Effector memory CD8-positive, alpha-beta T cell (primary cell): Measurements from ENCODE around the gene LCE1A.

Experiments
- ATAC-seq: fragments of 150-1000 bp; cut with Tn5 transposase; replicated peaks from 2 replicates; pipeline ENCODE4 v1.10.0; 2021; ENCODE audit warnings: mild to moderate bottlenecking, moderate library complexity
- DNase-seq, 3 experiments: peaks; one replicate each; pipeline ENCODE4 v3.0.0; 2021
- H3K27ac Mint-ChIP-seq, 2 donors: one replicate each; pipeline ENCODE4 v1.8.0; 2022; ENCODE audit warnings: mild to moderate bottlenecking in 2 of 2, mixed read lengths in 2 of 2, moderate library complexity in 2 of 2
- H3K27me3 Mint-ChIP-seq, 2 donors: one replicate each; pipeline ENCODE4 v1.8.0; 2022; ENCODE audit warnings: mixed read lengths in 2 of 2
- H3K36me3 Mint-ChIP-seq: one replicate; pipeline ENCODE4 v1.8.0; 2022; ENCODE audit warnings: mild to moderate bottlenecking, moderate library complexity, mixed read lengths; ENCODE audit not compliant: insufficient read depth
- H3K4me1 Mint-ChIP-seq, 2 donors: one replicate each; pipeline ENCODE4 v1.8.0; 2022; ENCODE audit warnings: low read depth in 2 of 2, mixed read lengths in 2 of 2
- H3K4me3 Mint-ChIP-seq, 2 donors: one replicate each; pipeline ENCODE4 v1.8.0; 2022; ENCODE audit warnings: mild to moderate bottlenecking in 2 of 2, mixed read lengths in 2 of 2, moderate library complexity in 2 of 2
- H3K9me3 Mint-ChIP-seq, 2 donors: one replicate each; pipeline ENCODE4 v1.8.0; 2022; ENCODE audit warnings: mixed read lengths in 2 of 2
- total RNA-seq, 9 experiments: gene quantifications; one replicate each; lab custom pipeline; 2026; lab: John Stamatoyannopoulos, UW

LCE1A gene, protein sequence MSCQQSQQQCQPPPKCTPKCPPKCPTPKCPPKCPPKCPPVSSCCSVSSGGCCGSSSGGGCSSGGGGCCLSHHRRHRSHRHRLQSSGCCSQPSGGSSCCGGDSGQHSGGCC
- total RNA-seq = 0 reads per million in 9 experiments

DNA sequence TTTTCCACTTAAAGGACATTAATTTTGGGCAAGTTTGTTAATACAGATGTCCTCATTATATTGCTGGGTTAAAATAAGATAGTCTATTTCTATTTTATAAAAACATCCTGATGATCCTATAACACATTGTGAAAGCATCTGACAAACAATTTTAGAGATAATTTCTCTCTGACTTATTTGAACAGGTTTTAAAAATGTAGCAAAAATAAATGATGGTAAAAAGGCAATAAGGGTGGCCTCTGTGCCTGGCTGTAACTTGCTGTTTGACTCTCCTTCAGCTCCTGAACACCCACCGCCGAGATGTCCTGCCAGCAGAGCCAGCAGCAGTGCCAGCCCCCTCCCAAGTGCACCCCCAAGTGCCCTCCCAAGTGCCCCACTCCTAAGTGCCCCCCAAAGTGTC is at the start of gene LCE1A:
Gene LCE1A, plus strand, starts transcription at position 301 of the 400 bp plus-strand sequence. Its CDS starts 0 bp downstream, at position 301.
- Mint-ChIP-seq H3K36me3 (no peaks in the 10 kb centered on the region), H3K4me3 (no peak within 1 kb of the TSS), H3K9me3 (peaks cover 0 to 2% of the 10 kb centered on the region in 2 donors), H3K27me3 (peaks cover 57 to 62% of the 10 kb centered on the region in 2 donors), H3K4me1 (no peaks in the 10 kb centered on the region), H3K27ac (no peak within 1 kb of the TSS)
- DNase-seq (no peak), ATAC-seq (no peak)

DNA sequence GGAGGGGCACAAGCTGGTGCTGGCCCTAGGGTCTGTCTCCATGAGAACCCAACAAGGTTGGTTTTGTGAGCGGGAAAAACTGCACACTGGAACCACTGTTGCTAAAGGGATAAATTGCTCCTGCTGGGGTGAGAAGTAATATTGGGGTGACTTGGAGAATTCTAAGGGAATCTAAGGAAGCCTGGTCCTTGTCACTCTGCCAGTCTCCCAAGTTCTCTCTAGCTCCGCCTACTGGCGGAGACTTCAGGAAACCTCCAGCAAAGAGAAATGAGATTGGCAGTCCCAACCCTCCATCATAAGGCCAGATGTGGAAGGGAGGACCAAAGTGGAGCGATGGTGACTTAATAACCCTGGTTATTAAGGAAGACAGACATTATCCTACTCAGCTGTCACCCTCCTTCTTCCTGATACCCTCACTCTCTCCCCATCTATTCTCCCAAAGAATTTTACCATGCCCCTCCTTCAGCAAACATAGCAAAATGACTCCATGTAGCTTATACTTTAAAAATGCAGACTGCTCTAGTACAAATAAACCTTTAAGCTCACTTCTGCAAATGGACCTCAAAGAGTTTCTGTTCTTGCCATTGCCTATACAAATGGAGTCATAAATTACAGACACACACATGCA is 49.6 kb upstream of the LCE1A start:
- H3K27me3 Mint-ChIP-seq = peaks cover 47 to 63% of the 10 kb centered on the region in 2 donors
- DNase-seq (no peak), ATAC-seq (no peak)
- no peaks in the 10 kb centered on the region for H3K36me3 Mint-ChIP-seq
- no peaks in the 10 kb centered on the region for H3K9me3 Mint-ChIP-seq
- H3K4me3 Mint-ChIP-seq = no peak overlapping the region
- no peaks in the 10 kb centered on the region for H3K4me1 Mint-ChIP-seq
- H3K27ac Mint-ChIP-seq = no peak overlapping the region

DNA sequence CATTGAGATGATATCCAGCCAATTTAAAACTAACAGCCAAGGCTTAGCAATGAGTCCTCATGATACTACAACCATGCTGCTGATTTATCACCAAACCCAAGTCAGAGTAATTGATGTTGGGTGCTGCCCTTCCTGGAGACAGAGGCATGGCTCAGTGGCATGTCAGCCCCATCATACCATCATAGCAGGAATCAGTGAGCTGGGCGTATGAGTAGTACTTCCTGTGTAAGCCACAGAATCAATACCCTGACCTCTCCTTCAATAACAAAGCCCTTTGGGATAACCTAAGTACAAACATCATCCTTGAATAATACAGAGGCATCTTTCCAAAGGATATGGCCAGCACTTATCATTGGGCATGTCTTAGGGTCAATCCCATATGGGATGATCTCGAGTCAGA is 44.2 kb upstream of the LCE1A start:
- no peak for DNase-seq
- no peak for ATAC-seq
- Mint-ChIP-seq H3K36me3 (no peaks in the 10 kb centered on the region), H3K27ac (no peak overlapping the region), H3K9me3 (no peaks in the 10 kb centered on the region), H3K4me3 (no peak overlapping the region), H3K27me3 (peaks cover 60 to 78% of the 10 kb centered on the region in 2 donors), H3K4me1 (no peaks in the 10 kb centered on the region)

DNA sequence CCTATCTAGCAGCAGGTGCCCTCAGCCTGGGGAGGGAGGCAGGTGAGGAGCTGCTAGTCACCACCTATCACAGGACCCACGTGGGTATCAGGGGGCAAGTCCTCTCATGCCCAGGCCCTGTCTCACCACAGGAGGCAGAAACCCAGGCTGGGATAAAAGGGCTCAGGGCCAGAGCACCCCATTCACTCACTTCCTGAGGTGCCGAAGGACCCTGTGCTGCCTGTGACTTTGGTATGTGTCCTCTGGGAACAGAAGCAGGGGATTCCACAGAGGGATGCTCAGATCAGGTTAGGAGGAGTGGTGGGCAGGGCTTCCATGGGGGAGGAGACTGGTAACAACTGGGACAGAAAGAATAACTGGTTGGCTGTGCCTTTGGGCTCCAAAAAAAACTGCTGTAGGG is 41.2 kb upstream of the LCE1A start, which contains the start of gene LCE1E:
Gene LCE1E, plus strand, starts transcription at position 181 of the 400 bp plus-strand sequence. CDS start 1,043 bp downstream, outside the sequence.
- H3K9me3 Mint-ChIP-seq = no peaks in the 10 kb centered on the region
- DNase-seq (no peak), ATAC-seq (no peak)
- no peak within 1 kb of the TSS for H3K27ac Mint-ChIP-seq
- H3K36me3 Mint-ChIP-seq = no peaks in the 10 kb centered on the region
- peaks cover 43 to 67% of the 10 kb centered on the region in 2 donors for H3K27me3 Mint-ChIP-seq
- H3K4me1 Mint-ChIP-seq = no peaks in the 10 kb centered on the region
- no peak within 1 kb of the TSS for H3K4me3 Mint-ChIP-seq

DNA sequence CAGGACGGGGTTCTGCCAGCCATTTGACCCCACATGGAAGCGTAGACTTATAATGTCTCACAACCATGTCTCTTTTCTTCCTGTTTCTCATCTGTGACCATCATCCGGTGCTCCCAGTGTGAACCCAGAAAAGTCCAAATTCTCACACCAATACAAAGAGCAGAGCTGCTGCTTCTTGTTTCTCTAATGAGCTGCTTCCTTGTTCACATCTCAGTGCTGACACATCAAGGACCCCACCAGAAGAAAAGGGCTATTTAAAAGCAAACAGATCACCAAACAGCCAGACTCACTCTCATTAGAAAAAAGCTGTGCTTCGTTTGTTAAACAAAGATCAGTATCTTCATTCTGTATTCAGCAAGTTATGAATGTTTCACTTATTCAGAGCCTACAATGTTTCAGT is 31.6 kb upstream of the LCE1A start:
- peaks cover 14 to 36% of the 10 kb centered on the region in 2 donors for H3K27me3 Mint-ChIP-seq
- DNase-seq (no peak), ATAC-seq (no peak)
- H3K4me1 Mint-ChIP-seq = no peaks in the 10 kb centered on the region
- no peak overlapping the region for H3K4me3 Mint-ChIP-seq
- H3K36me3 Mint-ChIP-seq = no peaks in the 10 kb centered on the region
- no peaks in the 10 kb centered on the region for H3K9me3 Mint-ChIP-seq
- H3K27ac Mint-ChIP-seq = no peak overlapping the region

DNA sequence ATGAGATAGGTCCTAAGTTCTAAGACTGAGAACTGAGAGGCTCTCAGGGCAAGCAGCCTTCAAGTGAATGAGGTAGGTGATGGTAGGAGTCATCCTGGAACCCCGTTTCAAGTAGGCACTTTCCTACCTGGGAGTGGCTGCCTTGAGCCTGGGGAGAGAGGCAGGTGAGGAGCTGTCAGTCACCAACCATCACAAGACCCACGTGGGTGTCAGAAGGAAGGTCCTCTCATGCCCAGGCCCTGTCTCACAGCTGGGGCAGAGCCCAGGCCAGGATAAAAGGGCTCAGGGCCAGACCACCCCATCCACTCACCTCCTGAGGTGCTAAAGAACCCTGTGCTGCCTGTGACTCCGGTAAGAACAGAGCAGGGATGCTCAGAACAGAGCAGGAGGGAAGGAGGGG is 30.9 kb upstream of the LCE1A start, which contains the start of gene LCE1D:
Gene LCE1D, plus strand, starts transcription at position 301 of the 400 bp plus-strand sequence. CDS start 1,074 bp downstream, outside the sequence.
- H3K27me3 Mint-ChIP-seq = peaks cover 21 to 36% of the 10 kb centered on the region in 2 donors
- no peaks in the 10 kb centered on the region for H3K4me1 Mint-ChIP-seq
- no peak within 1 kb of the TSS for H3K4me3 Mint-ChIP-seq
- DNase-seq (no peak), ATAC-seq (no peak)
- H3K27ac Mint-ChIP-seq = no peak within 1 kb of the TSS
- no peaks in the 10 kb centered on the region for H3K36me3 Mint-ChIP-seq
- H3K9me3 Mint-ChIP-seq = no peaks in the 10 kb centered on the region

DNA sequence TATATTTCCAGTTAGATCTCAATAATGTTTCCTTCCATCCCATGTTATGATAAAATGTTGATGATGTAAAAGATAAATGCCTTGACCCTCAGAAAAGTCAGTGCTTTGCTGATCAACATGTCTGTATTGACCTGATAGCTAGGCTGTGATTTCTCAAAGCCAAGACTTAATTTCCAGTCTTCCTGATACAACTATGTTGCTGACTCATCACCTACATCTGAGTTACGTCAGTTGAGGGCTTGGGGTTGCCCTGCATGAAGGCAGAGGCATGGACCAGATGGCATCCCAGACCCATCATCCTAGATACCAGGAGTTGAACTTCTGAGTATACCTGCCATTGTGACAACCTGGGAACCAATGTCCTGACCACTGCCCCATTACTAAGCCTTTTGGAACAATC is 25.9 kb upstream of the LCE1A start:
- no peaks in the 10 kb centered on the region for H3K36me3 Mint-ChIP-seq
- H3K27ac Mint-ChIP-seq = no peak overlapping the region
- H3K4me1 Mint-ChIP-seq = no peaks in the 10 kb centered on the region
- H3K4me3 Mint-ChIP-seq = no peak overlapping the region
- no peak for DNase-seq
- peaks cover 40 to 64% of the 10 kb centered on the region in 2 donors for H3K27me3 Mint-ChIP-seq
- H3K9me3 Mint-ChIP-seq = no peaks in the 10 kb centered on the region
- ATAC-seq = no peak

DNA sequence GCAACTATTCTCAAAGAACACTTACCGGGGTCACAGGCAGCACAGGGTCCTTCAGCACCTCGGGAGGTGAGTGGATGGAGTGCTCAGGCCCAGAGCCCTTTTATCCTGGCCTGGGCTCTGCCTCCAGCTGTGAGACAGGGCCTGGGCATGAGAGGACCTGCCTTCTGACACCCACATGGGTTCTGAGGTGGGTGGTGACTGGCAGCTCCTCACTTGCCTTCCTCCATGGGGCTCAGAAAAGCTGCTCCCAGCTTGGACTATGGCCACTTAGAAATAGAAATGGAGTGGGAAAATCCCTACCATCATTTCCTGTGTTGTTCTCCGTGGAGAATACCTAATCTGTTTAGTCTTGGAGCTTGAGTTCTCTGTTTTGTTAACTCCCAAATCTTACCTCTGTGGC is 20.7 kb upstream of the LCE1A start, which contains the start of gene LCE1C:
Gene LCE1C, minus strand, starts transcription at position 76 of the 400 bp plus-strand sequence. CDS start 1,173 bp downstream, outside the sequence.
- Mint-ChIP-seq H3K9me3 (no peaks in the 10 kb centered on the region), H3K4me1 (no peaks in the 10 kb centered on the region), H3K4me3 (no peak within 1 kb of the TSS), H3K27me3 (peaks cover 39 to 60% of the 10 kb centered on the region in 2 donors), H3K27ac (no peak within 1 kb of the TSS), H3K36me3 (no peaks in the 10 kb centered on the region)
- DNase-seq (no peak), ATAC-seq (no peak)

DNA sequence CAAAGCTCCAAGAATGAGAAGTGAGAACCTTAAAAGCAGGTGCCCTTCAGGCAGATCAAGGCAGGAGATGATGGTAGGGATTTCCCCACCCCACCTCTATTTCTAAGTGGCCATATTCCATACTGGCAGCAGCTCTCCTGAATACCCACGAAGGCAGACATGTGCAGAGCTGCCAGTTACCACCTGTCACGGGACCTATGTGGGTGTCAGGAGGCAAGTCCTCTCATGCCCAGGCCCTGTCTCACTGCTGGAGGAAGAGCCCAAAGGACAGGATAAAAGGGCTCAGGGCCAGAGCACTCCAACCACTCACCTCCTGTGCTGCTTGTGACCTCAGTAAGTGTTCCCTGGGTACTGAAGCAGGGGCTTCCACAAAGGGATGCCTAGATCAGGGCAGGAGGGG is 16.2 kb upstream of the LCE1A start:
- peaks cover 22 to 38% of the 10 kb centered on the region in 2 donors for H3K27me3 Mint-ChIP-seq
- no peaks in the 10 kb centered on the region for H3K9me3 Mint-ChIP-seq
- H3K4me1 Mint-ChIP-seq = no peaks in the 10 kb centered on the region
- ATAC-seq = no peak
- H3K4me3 Mint-ChIP-seq = no peak overlapping the region
- no peak for DNase-seq
- H3K36me3 Mint-ChIP-seq = no peaks in the 10 kb centered on the region
- H3K27ac Mint-ChIP-seq = no peak overlapping the region

DNA sequence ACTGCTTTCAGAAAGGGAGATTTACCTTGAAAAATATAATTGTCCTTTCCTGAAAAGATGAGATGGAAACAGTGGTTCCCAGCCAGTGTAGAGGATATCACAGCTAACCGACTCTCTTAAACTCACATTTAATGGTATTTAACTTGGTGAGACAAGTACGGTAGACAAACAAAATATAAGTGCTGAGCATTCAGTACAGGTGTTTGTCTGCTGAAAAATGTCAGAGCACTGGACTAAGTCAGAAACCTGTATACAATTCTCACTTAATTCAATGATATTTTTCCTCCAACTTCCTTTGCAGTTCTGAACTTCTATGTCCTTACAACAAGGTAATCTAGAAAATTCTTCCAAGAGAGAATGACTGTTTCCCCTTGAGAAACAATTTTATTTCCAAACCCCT is 15.6 kb upstream of the LCE1A start, which contains the start of gene LCE1B:
Gene LCE1B, plus strand, starts transcription at position 301 of the 400 bp plus-strand sequence. CDS start 476 bp downstream, outside the sequence.
- H3K9me3 Mint-ChIP-seq = no peaks in the 10 kb centered on the region
- no peaks in the 10 kb centered on the region for H3K36me3 Mint-ChIP-seq
- H3K27ac Mint-ChIP-seq = no peak within 1 kb of the TSS

DNA sequence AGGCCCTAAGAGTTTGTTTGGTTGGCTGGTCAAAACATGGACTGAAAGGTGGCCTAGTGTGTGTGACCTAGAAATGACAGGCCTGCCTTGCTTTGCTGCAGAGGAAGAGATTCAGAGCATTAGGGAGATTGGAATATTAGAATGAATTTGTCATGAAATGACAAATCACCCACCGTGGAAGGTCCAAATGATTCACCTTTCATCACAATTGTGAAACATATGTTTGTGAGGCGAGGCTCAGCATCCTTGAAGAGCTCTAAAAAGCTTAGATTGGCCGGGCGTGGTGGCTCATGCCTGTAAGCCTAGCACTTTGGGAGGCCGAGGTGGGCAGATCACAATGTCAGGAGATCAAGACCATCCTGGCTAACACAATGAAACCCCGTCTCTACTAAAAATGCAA is 10.0 kb upstream of the LCE1A start:
- Mint-ChIP-seq H3K4me1 (no peaks in the 10 kb centered on the region), H3K27ac (no peak overlapping the region), H3K9me3 (no peaks in the 10 kb centered on the region), H3K4me3 (no peak overlapping the region), H3K27me3 (peaks cover 6 to 17% of the 10 kb centered on the region in 2 donors), H3K36me3 (no peaks in the 10 kb centered on the region)
- no peak for DNase-seq
- ATAC-seq = no peak

More for the DNA sequence above, 15.6 kb upstream of the LCE1A start, which contains the start of gene LCE1B:
- peaks cover 20 to 37% of the 10 kb centered on the region in 2 donors for H3K27me3 Mint-ChIP-seq
- no peak within 1 kb of the TSS for H3K4me3 Mint-ChIP-seq
- no peaks in the 10 kb centered on the region for H3K4me1 Mint-ChIP-seq
- DNase-seq = no peak
- no peak for ATAC-seq

DNA sequence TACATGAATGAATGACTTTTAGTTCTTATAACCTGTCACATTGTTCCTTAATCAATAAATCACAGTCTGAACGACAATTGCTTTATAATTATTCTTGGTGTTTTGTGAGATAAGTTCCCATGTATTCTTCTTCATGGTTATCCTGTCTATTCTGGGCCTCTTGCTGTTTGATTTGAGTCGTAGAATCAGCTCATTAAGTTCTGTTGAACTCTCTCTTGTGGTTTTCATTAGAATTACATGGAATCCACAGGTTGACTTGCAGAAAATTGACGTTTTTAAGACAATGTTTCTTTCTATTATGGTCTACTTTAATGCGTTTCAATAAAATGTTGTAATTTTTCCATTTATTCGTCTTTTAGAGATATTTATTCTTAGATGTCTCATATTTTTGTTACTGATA is 4.0 kb upstream of the LCE1A start:
- ATAC-seq (no peak), DNase-seq (no peak)
- no peak overlapping the region for H3K27ac Mint-ChIP-seq
- H3K36me3 Mint-ChIP-seq = no peaks in the 10 kb centered on the region
- no peaks in the 10 kb centered on the region for H3K9me3 Mint-ChIP-seq
- no peaks in the 10 kb centered on the region for H3K4me1 Mint-ChIP-seq
- peaks cover 30 to 39% of the 10 kb centered on the region in 2 donors for H3K27me3 Mint-ChIP-seq
- no peak overlapping the region for H3K4me3 Mint-ChIP-seq

DNA sequence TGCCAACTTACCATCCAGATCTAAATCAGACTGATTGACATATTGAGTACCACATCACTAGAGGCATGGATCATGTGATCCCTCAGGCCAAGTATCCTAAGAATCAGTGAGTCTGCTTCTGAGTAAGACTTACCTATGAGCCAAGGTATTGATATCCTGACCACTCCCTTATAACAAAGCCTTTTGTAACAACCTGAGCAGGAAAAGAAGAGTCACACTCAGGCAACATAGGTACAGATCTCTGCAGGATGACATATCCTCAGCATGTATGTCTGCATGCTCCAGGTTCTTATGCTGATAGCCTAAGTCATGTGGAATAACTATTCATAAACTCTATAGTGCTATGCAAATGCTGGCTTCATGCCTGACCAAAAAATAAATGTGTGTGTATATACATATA is 2.3 kb upstream of the LCE1A start:
- H3K36me3 Mint-ChIP-seq = no peaks in the 10 kb centered on the region
- H3K9me3 Mint-ChIP-seq = no peaks in the 10 kb centered on the region
- peaks cover 47 to 51% of the 10 kb centered on the region in 2 donors for H3K27me3 Mint-ChIP-seq
- no peaks in the 10 kb centered on the region for H3K4me1 Mint-ChIP-seq
- H3K27ac Mint-ChIP-seq = no peak overlapping the region
- H3K4me3 Mint-ChIP-seq = no peak overlapping the region
- no peak for ATAC-seq
- no peak for DNase-seq

DNA sequence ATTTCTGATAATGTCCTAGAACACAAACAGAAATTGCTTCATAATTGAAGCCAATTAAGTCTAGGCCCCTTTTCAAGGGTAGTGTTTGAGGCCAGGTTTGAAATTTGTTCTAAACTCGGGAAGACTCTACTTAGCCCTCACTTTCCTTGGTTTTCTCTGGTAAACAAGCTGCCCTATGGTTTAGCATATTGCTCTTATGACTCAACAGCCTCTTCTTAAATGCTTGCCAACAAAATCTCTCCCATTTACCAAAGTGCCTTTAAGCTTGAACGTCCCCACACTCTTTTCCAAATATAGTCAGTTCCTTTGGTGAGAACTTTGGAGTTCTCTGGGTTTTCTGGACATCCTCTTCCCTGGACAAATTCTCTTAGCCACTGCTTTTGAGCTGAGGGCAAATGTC is 9.6 kb downstream of the LCE1A start:
- no peaks in the 10 kb centered on the region for H3K36me3 Mint-ChIP-seq
- no peaks in the 10 kb centered on the region for H3K4me1 Mint-ChIP-seq
- no peak overlapping the region for H3K4me3 Mint-ChIP-seq
- DNase-seq = no peak
- H3K27ac Mint-ChIP-seq = no peak overlapping the region
- no peaks in the 10 kb centered on the region for H3K9me3 Mint-ChIP-seq
- H3K27me3 Mint-ChIP-seq = peaks cover 19 to 32% of the 10 kb centered on the region in 2 donors
- no peak for ATAC-seq
